ENCODE results near the gene KATNIP. TPM values are rescaled to one million over a fixed set of nuclear protein-coding genes. Genes with fewer than 3 reads are reported as not detected.

The KATNIP gene
- 23.8 TPM for total RNA-seq
- long read RNA-seq, partial matches to known transcripts, result 7 of 14 reads
- long read RNA-seq, other reads (novel, unspliced or antisense), result 7 of 14 reads

DNA sequence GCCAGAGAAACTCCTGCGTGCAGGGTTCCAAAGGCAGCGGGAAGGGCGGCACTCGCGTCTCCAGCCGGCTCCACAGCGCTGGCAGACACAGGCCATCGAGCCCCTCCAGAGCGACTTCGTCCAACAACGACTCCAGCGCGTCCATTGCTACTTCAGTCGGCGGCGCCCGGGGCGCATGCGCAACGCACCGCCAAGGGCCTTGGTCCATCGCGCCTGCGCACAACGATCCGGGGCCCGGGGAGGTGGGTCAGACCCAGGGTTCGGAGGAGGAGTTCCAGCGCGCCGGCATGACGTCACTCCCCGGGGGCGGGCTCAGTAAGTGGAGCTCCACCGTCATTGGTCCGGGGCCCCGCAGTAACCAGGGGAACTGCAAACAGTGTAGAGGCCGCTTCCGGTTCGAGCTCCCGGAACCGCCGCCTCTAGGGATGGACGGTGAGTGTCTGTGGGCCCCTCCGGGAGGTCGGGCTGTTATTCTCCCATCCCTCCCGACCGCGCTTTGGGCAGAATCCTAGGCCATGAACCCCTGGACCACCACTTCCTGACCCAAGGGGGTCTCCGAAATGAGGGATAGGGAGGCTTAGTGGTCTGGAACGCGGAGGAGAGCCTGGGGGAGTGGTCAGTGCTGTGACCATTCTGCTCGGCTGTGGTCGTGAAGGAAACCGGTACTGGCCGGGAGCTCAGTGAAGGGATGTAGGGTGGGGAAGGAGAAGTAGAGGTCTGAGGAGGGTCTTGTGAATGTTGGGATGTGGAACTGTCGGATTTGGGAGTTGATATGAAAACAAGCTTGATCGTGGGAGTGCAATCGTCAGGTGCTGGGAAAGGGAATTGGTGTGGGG lies at the start of gene KATNIP, which contains the start of gene GTF3C1:
Gene KATNIP, plus strand, starts transcription at position 399 of the 836 bp plus-strand sequence. Its CDS starts 27 bp downstream, at position 426.
Gene GTF3C1, minus strand, starts transcription at position 168 of the 836 bp plus-strand sequence. Its CDS starts 23 bp downstream, at position 145.
- TF ChIP-seq, protein P1, sequence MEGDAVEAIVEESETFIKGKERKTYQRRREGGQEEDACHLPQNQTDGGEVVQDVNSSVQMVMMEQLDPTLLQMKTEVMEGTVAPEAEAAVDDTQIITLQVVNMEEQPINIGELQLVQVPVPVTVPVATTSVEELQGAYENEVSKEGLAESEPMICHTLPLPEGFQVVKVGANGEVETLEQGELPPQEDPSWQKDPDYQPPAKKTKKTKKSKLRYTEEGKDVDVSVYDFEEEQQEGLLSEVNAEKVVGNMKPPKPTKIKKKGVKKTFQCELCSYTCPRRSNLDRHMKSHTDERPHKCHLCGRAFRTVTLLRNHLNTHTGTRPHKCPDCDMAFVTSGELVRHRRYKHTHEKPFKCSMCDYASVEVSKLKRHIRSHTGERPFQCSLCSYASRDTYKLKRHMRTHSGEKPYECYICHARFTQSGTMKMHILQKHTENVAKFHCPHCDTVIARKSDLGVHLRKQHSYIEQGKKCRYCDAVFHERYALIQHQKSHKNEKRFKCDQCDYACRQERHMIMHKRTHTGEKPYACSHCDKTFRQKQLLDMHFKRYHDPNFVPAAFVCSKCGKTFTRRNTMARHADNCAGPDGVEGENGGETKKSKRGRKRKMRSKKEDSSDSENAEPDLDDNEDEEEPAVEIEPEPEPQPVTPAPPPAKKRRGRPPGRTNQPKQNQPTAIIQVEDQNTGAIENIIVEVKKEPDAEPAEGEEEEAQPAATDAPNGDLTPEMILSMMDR (IDR thresholded peaks at IDR 0.05), result no peak
- peak; percentile 99 for ATAC-seq
- peak within 1 kb of the TSS; percentile 78 for H3K4me3 ChIP-seq
- H3K36me3 ChIP-seq, result peaks cover 6% of the 10 kb centered on the region
- no peaks in the 10 kb centered on the region for H3K9me3 ChIP-seq
- intact Hi-C loops (cut with DNase I), result no loop called here
- peak within 1 kb of the TSS; percentile 92 for H3K27ac ChIP-seq
- peak; percentile 100 for DNase-seq
- H3K27me3 ChIP-seq, result no peaks in the 10 kb centered on the region
- H3K4me1 ChIP-seq, result peaks cover 27% of the 10 kb centered on the region

DNA sequence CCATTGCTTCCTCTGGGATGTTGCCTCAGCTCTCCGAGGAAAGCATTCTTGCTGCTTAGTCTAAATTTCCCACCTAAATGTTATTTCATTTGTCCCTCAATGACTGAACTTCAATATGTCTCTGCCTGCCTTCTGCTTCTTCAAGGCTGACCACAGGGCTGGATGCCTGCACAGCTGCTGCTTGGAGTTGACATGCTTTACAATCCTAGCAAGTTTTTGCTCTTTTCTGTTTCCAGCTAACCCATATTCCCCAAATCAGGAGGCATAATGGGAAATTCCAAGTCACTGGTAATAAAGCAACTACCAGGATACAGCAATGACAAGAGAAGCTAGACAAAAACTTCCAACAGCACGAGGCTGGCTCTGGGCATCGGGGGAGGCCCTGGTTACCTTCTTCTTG lies 49.1 kb upstream of the KATNIP start:
- DNase-seq, result no peak
- ATAC-seq, result no peak
- Histone ChIP-seq H3K4me1 (no peaks in the 10 kb centered on the region), H3K9me3 (no peaks in the 10 kb centered on the region), H3K27me3 (no peaks in the 10 kb centered on the region), H3K27ac (no peak overlapping the region), H3K4me3 (no peak overlapping the region), H3K36me3 (peaks cover 99% of the 10 kb centered on the region)
- TF ChIP-seq, protein P1 (IDR thresholded peaks at IDR 0.05), result no peak
- intact Hi-C loops (cut with DNase I), result no loop called here

DNA sequence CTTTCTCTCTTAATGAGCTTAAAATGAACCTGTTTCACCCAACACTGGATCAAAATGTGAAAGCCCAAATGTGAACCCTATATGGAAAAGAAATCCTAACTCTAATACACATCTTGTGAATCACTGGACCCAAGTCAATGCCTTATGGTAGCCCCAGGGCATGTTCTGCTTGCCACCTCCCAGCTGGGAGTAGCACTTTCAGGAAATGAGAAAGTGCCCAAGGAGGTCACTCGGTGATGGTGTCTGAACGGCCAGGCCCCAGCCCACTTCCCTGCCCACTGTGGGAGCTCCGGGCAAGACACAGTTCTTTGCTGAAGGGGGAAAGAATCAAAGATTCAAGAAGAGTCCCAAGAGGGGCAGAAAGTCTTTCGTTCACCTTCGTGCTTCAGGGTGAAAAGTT lies 46.3 kb upstream of the KATNIP start:
- no peaks in the 10 kb centered on the region for H3K4me1 ChIP-seq
- peaks cover 100% of the 10 kb centered on the region for H3K36me3 ChIP-seq
- no peak overlapping the region for H3K27ac ChIP-seq
- ATAC-seq (no peak), DNase-seq (no peak)
- intact Hi-C loops (cut with DNase I), result no loop called here
- no peaks in the 10 kb centered on the region for H3K27me3 ChIP-seq
- no peak overlapping the region for H3K4me3 ChIP-seq
- TF ChIP-seq, protein P1 (IDR thresholded peaks at IDR 0.05), result no peak
- H3K9me3 ChIP-seq, result no peaks in the 10 kb centered on the region

DNA sequence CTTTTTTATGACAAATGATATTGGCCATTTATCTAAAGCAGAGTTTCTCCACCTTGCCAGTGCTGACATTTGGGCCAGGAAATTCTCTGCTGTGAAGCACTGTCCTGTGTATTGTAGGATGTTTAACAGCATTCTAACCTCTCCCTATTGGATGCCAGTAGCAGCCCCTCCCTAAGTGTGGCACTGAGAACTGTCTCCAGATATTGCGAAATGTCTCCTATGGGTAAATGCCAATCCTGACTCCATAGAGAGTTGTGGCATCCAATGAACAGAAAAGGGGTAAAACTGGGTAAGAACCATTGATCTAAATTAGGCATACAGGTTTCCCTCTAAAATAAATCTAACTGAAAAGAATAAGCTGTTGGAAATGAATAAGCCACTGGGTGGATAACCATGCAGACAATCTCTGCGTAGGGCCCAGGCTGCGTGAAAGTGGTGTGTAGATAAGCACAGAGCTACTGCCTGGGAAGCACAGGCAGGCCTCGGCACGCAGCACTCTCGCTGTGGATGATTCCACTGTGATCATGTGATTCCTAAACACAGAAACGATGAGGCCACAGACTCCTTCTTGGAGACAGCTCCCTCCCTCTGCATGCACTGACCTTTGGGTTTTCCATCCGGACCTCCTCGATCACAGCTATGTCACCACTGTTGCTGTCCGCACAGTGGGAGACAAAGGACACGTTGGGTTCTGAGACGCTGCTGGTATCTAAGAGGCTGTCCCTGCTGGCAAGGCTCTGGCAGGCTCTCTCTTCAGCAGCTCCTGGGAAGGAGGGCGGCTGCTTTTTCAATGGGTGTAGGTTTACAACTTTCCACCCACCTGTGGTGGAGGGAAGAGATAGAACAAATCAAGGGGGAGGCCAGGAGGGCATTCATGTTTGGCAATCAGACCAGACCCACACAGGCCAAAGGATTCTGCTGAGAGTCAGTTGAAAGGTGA lies 44.4 kb upstream of the KATNIP start:
- H3K4me3 ChIP-seq, result no peak overlapping the region
- H3K9me3 ChIP-seq, result no peaks in the 10 kb centered on the region
- H3K27me3 ChIP-seq, result no peaks in the 10 kb centered on the region
- H3K27ac ChIP-seq, result no peak overlapping the region
- TF ChIP-seq, protein P1 (IDR thresholded peaks at IDR 0.05), result no peak
- intact Hi-C loops (cut with DNase I), result no loop called here
- peaks cover 98% of the 10 kb centered on the region for H3K36me3 ChIP-seq
- H3K4me1 ChIP-seq, result no peaks in the 10 kb centered on the region
- peak; percentile 18 for ATAC-seq
- DNase-seq, result no peak

DNA sequence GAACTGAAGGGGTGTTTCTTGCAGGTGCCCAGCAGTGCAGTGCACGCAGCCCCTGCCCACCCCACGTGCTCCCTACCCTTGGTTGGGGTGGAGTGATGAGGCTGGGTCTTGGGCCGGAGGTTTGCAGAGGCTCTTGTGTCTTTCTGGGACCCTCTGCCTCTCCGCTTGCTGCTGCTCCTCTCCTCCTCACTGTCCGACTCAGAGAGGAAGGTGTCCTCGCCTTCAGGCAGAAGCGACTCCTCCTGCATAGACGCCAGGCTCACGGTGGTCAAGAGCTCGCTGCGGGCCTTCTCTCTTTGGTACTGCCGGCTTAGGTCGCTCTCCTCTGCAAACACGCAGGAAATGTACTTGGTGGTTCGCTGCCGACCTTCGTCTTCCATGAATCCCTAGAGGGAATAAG lies 43.2 kb upstream of the KATNIP start:
- ATAC-seq (peak; percentile 16), DNase-seq (no peak)
- H3K4me1 ChIP-seq, result no peaks in the 10 kb centered on the region
- H3K27ac ChIP-seq, result no peak overlapping the region
- TF ChIP-seq, protein P1 (IDR thresholded peaks at IDR 0.05), result no peak
- no peak overlapping the region for H3K4me3 ChIP-seq
- peaks cover 98% of the 10 kb centered on the region for H3K36me3 ChIP-seq
- H3K9me3 ChIP-seq, result no peaks in the 10 kb centered on the region
- H3K27me3 ChIP-seq, result no peaks in the 10 kb centered on the region
- intact Hi-C loops (cut with DNase I), result no loop called here

Data from upper lobe of right lung (tissue), 1 donor.